ENCODE data around the gene CDYL2.

CDYL2 gene

GRCh38 chr16:80804526-80805383 is at the start of gene CDYL2:
Gene CDYL2 (minus strand): TSS chr16:80804598. CDS start chr16:80804173, 425 bp downstream.
- TF ChIP-seq CTCF (IDR thresholded peaks at IDR 0.05; ENCODE audit: control extremely low read depth, extremely low read depth, low read depth, missing control alignments) = peak; percentile 24
- peak; percentile 85 for DNase-seq (ENCODE audit: extremely low spot score)
- ChIA-PET POLR2A (no interaction called here), CTCF (interaction anchor here (2.7 kb wide), 1 partner anchor 277 kb away, joined by 8 read pairs; no protein-coding TSS in a partner anchor)

- ChIA-PET CTCF (interaction anchor here (0.6 to 4.9 kb wide), 10 partner anchors 10 to 385 kb away, joined by 3 to 52 read pairs (median 3); no protein-coding TSS in a partner anchor), POLR2A (interaction anchor here (0.5 kb wide), 1 partner anchor 430 kb away, joined by 5 read pairs; no protein-coding TSS in a partner anchor)
- peak; percentile 20 for DNase-seq (ENCODE audit: extremely low spot score)
- TF ChIP-seq CTCF (IDR thresholded peaks at IDR 0.05; ENCODE audit: control extremely low read depth, extremely low read depth, low read depth, missing control alignments) = peak; percentile 51
These were observed 48.0 kb upstream of the CDYL2 start for GRCh38 chr16:80852261-80852872.

- ChIA-PET POLR2A (interaction anchor here (0.5 kb wide), 1 partner anchor 430 kb away, joined by 5 read pairs; no protein-coding TSS in a partner anchor), CTCF (interaction anchor here (0.7 to 4.9 kb wide), 7 partner anchors 10 to 384 kb away, joined by 3 to 52 read pairs (median 4); no protein-coding TSS in a partner anchor)
- DNase-seq (ENCODE audit: extremely low spot score) = no peak
- TF ChIP-seq CTCF (IDR thresholded peaks at IDR 0.05; ENCODE audit: control extremely low read depth, extremely low read depth, low read depth, missing control alignments) = no peak
These were observed 47.4 kb upstream of the CDYL2 start for GRCh38 chr16:80851831-80852230.

- CTCF ChIA-PET = interaction anchor here (1.0 to 4.9 kb wide), 4 partner anchors 26 to 383 kb away, joined by 3 to 52 read pairs (median 4); no protein-coding TSS in a partner anchor
- no peak for DNase-seq (ENCODE audit: extremely low spot score)
- POLR2A ChIA-PET = interaction anchor here (0.5 kb wide), 1 partner anchor 354 kb away, joined by 3 read pairs; no protein-coding TSS in a partner anchor
- TF ChIP-seq CTCF (IDR thresholded peaks at IDR 0.05; ENCODE audit: control extremely low read depth, extremely low read depth, low read depth, missing control alignments) = no peak
These were observed 46.4 kb upstream of the CDYL2 start for GRCh38 chr16:80850757-80851156.

- CTCF ChIA-PET = interaction anchor here (0.8 to 1.3 kb wide), 3 partner anchors 18 to 322 kb away, joined by 3 to 7 read pairs (median 5); no protein-coding TSS in a partner anchor
- TF ChIP-seq CTCF (IDR thresholded peaks at IDR 0.05; ENCODE audit: control extremely low read depth, extremely low read depth, low read depth, missing control alignments) = no peak
These were observed 44.5 kb upstream of the CDYL2 start for GRCh38 chr16:80848862-80849261.

GRCh38 chr16:80846680-80847079 is 42.3 kb upstream of the CDYL2 start:
- TF ChIP-seq CTCF (IDR thresholded peaks at IDR 0.05; ENCODE audit: control extremely low read depth, extremely low read depth, low read depth, missing control alignments) = no peak
- ChIA-PET CTCF (no interaction called here), POLR2A (no interaction called here)
- DNase-seq (ENCODE audit: extremely low spot score) = no peak

More at GRCh38 chr16:80848862-80849261, 44.5 kb upstream of the CDYL2 start:
- POLR2A ChIA-PET = no interaction called here
- no peak for DNase-seq (ENCODE audit: extremely low spot score)
